Kidney tubule cell (primary cell): Measurements from ENCODE around the gene GFOD1.

ENCODE experiments used
- DNase-seq: peaks from one replicate; pipeline ENCODE4 v3.0.0-alpha.2; 2018; ENCODE audit warnings: low spot score

Gene GFOD1

DNA sequence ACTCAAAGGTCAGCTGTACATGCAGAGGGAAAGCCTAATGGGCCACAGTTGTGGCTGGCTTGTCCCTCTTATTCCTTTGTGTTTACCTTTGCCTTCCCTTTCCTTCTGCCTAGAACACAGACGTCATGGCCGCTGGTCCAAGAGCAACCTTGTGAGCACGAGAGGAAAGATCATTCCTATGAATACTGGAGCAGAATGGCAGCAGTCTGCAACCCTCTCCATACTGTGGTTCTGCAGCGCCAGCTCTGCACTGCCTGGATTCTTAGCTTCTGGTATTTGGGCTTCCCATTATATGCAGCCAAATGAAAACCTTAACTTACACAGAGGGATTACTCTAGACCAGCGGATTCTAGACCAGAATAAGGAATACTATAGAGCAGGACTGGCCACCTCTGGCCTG lies 171.5 kb downstream of the GFOD1 start:
- no peak for DNase-seq

GRCh38 chr6:13314806-13315205 lies 172.6 kb downstream of the GFOD1 start:
- DNase-seq: no peak

- no peak for DNase-seq
Observed at GRCh38 chr6:13311155-13311554, 176.2 kb downstream of the GFOD1 start.

- no peak for DNase-seq
Observed at GRCh38 chr6:13308332-13308731, 179.1 kb downstream of the GFOD1 start.
